Measurements from ENCODE around the gene DNAI1.

GRCh38 chr9:34547960-34548611, 89.5 kb downstream of the DNAI1 start:
- TF ChIP-seq CTCF (IDR thresholded peaks at IDR 0.05) (peak; percentile 70 to 91 (median 88)), POLR2A (IDR thresholded peaks at IDR 0.05) (no peak), EP300 (IDR thresholded peaks at IDR 0.05) (no peak)

Measured in tibial nerve (tissue), 4 donors.